DMS53 (cell line): ENCODE measurements around the gene PRR30.
"Not testable (repeated sequence)": the region's sequence is repeated elsewhere in the genome, so short reads cannot be mapped to it uniquely, and the experiment has no call there.

ENCODE experiments used
- DNase-seq: peaks from one replicate; lab custom pipeline; 2025; lab: John Stamatoyannopoulos, UW

The PRR30 gene

GRCh38 chr2:27139310-27139709 is at the start of gene PRR30:
TSS of gene PRR30 (minus strand) at chr2:27139410. CDS start at chr2:27138329, 1,081 bp downstream.
- no peak for DNase-seq

DNA sequence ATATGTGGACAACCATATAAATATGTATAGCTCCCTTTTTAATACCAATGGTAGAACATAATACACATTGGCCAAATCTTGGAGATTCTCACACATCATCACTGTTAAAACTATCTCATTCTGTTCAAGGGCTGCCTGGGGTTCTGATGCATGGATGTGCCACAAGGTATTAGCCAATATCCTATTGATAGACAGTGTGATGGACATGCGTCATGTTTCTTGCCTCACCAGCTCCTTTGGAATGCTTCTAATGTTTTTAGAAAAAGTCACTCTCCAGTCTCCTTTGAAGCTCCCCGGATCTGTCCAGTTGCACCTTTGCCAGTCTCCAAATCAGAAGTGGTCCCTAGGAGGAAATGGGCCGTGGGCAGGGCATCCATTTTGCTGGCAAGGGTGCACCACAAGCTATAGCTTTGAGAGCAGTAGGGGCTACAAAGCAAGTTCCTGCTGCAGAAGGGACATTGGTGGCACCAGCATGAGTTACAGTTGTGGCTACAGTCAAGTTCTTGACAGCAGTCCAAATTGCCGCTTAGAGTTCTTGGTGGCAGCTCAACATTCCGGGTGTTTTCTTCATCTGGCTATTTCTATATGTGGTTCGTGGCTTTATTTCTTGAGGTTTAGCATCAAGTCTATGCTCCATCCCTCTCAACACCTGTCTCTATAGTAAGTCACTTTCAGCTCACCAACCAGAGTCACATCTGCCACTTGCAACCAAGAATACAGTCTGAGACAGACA is 47.6 kb upstream of the PRR30 start:
- no peak for DNase-seq

GRCh38 chr2:27185331-27186026 is 46.3 kb upstream of the PRR30 start:
- DNase-seq, result no peak

DNA sequence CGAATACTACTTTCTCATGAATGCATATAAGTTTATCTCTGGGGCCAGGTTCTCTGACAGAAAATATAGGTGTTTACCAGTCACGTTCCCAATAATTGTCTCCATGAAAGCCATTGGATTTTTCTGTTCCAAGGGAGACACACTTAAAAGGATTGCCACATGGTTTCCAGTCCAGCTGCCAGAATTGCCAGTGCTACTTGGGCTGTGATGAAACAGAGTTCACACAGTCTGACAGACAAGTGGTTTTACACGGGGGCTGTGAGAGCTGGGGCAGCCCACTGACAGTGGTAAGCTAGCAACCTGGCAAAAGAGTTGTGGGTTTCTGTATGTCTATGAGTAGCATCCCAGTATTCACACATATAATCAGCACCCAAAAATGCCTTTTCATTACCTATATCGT is 44.9 kb upstream of the PRR30 start:
- DNase-seq, result no peak

- DNase-seq, result no peak
These were observed 43.1 kb upstream of the PRR30 start for GRCh38 chr2:27182346-27182745.

DNA sequence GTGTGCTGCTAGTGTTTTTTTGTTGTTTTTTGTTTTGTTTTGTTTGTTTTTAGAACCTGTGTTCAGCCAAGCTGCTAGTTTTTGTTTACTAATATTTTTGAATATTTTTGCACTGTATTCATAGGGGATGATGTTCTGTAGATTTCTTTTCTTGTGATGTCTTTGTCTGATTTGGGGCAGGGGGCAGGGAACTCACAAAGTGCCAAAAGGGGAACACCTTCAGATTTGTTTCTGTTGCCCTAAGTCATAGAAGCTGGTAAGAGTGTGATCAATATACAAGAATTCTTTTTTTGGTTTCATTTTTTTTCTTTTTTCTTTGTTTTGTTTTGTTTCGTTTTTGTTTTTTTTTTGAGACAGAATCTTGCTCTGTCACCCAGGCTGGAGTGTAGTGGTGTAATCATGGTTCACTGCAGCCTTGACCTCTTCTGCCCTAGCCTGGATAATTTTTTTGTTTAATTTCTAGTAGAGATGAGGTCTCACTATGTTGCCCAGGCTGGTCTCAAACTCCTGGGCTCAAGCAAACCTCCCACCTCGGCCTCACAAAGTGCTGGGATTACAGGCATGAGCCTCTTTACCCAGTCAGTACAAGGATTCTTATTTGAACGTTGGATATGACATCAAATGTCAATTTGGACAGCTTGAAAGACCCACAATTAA is 40.3 kb upstream of the PRR30 start:
- DNase-seq, result no peak

- DNase-seq, result no peak
These were observed 39.3 kb upstream of the PRR30 start for GRCh38 chr2:27178469-27178868.

DNA sequence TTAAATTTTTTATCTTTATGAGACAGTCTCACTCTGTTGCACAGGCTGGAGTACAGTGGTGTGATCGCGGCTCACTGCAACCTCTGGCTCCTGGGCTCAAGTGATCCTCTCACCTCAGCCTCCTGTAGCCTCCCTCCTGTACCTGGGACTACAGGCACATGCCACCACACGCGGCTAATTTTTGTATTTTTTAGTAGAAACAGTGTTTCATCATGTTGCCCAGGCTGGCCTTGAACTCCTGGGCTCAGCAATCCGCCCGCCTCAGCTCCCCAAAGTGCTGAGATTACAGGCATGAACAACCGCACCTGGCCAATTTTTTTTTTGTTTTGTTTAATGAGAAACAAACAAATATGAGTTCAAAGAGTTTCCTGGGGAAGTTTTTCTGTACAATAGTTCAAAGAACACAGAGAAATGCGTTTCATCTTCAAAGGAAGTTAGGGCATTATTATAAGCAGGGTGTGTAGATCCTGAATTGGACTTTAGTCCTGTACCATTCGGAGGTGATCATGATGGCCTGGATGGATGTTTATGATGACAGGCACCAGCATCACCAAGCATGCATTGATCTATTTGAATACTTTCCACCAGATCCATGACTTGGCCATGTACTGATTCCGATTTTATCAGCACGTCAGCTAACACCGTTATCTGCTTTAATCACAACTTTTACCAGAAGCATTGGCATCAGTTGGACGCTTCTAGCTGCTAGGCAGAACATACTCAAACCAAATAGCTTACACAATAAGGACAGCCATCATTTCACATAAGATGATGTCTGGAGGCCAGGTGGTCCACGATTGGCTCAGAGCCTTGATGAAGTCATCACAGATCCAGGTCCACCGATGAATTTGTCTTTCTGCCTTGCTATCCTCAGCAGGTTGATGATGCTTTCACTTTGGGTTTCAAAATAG is 38.5 kb upstream of the PRR30 start:
- no peak for DNase-seq

- DNase-seq, result not testable (repeated sequence)
These were observed 36.6 kb upstream of the PRR30 start for GRCh38 chr2:27175781-27176180.

- DNase-seq, result no peak
These were observed 36.1 kb upstream of the PRR30 start for GRCh38 chr2:27175330-27175729.

- no peak for DNase-seq
These were observed 35.4 kb upstream of the PRR30 start for GRCh38 chr2:27174638-27175037.

- DNase-seq, result peak; percentile 66
These were observed 32.2 kb upstream of the PRR30 start for GRCh38 chr2:27171351-27171848.

DNA sequence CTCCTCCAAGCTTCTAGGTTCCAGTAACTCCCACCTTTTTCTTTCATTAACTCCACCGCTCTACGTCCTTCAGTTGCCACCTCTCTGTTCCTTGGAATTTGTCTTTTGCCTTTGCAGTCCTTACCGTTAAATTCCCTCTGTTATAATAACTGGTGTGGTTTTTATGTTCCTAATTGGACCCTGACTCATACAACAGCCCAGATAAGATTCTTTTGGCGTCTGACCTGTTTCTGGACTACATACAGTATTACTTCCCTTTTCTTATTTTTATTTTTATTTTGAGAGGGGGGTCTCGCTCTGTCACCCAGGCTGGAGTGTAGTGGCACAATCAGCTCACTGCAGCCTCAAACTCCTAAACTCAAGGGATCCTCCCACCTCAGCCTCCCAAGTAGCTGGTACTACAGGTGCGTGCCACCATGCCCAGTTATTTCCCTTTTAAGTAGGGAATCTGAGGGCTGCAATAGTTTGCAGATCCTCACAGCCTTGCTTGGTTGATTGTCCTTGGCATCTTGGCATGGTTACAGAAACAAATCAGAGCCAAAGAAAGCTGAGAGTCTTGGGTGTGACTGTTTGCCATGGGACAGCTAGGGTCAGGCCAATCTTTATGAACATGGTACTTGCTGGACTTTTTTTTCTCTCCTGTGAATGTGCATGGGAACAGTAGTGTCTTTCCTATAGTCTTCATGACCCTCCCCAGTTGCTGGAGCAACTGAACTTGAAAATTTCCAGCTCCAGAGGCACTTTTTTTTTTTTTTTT is 31.5 kb upstream of the PRR30 start:
- no peak for DNase-seq

GRCh38 chr2:27164960-27165763 is 26.0 kb upstream of the PRR30 start:
- DNase-seq, result no peak

DNA sequence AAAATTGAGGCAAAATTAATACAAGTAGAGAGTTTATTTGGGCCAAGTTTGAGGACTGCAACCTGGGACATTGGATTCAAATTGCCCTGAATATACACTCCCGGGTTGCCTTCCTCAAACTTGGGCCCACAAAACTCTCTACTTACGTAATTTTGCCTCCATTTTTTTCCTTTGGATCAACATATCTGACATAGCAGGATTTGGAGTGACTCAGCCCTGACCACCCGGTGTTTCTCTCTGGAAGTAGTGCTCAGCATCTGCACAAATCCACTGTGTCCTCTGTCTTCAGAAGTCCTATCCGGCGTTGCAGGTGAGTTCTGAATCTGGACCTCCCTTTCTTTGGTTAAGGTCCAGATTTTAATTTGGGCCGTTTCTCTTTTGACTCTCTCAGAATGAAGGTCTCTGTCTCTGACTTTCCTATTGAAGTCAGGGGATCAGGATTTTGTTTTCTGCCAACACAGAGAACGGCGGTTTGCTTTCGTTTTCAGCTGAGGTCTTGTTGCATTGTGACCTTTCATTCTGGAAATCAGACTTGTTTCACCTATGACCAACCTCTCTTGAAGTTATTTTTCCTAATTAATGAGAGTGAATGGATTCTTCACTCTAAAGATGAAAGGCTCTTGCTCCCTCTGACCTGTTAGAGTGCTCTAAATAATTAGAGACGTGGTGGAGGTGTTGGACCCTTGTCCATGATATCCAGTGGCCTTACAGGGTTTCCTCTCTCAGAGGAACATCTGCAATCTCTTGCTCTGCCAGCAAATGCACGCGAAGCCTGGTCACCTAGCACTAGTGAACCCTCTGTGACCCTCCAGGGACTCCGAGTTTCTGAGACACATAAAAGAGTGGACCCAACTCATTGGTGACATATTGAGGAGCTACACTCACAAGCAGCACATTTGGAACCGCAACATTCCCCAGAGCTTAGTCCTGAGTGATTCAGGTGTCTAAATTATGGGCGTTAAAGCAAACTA is 23.2 kb upstream of the PRR30 start:
- peak; percentile 70 for DNase-seq

DNA sequence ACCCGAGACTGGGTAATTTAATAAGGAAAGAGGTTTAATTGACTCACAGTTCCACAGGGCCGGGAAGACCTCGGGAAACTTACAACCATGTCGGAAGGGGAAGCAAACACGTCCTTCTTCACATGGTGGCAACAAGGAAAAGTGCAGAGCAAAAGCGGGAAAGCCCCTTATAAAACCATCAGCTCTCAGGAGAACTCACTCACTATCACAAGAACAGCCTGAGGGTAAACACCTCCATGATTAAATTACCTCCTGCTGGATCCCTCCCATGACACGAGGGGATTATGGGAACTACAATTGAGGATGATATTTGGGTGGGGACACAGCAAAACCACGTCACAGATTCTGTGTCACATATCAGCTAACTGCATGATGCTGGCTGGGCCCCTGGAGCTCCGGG is 21.0 kb upstream of the PRR30 start:
- no peak for DNase-seq

- no peak for DNase-seq
These were observed 20.1 kb upstream of the PRR30 start for GRCh38 chr2:27159271-27159670.

DNA sequence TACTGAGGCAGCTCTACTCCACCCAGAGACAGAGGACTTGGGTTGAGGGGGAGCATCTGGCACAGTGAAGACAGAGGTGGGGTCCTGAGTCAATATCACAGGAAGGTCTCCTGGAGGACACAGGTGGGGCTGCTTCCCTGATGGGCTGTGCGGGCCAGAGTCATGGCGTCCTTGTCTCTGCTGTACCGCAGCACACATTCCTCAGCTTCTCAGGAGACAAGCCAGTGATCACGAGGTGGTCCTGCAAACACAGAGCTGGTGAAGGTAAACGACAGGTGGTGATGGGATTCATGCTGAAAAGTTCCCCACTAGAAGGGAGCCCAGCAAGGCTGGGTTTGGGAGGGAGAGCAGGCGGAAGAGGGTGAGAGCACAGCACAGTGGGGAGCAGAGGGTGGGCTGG is 19.3 kb upstream of the PRR30 start:
- DNase-seq, result no peak

DNA sequence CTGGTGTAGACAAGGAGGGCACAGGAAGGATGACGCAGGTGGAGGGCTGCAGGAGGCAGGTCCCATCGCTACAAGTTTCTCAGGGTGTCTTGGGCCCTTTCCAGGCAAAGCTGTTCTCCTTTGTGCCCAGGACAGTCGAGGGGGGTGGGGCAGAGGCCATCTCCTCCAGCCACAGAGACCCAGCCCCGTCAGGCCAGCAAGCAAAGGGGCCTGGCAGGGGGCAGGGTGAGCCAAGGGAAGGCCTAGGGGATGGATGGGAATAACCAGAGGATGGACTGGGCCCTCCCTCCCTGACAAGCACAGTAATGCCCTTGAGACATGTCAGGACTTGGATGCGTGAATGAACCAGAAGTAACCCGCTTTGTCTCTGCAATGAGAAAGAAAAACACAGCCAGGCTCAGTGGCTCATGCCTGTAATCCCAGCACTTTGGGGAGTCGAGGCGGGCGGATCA is 15.9 kb upstream of the PRR30 start:
- no peak for DNase-seq
